Activated B cell treated with CpG ODN at 0.5 μM for 24 hours (primary cell): ENCODE data around the gene ANKRD31. TPM values are rescaled to one million over a fixed set of nuclear protein-coding genes. Genes with fewer than 3 reads are reported as not detected.

Experiments used
- ATAC-seq: fragments of 200-7000 bp; cut with Tn5 transposase; one replicate; pipeline ENCODE4 v1.10.0; 2021; ENCODE audit warnings: low read depth, mild to moderate bottlenecking, moderate library complexity
- CTCF ChIA-PET: fragments of 350-600 bp; sonication (Branson Sonifier 250); formaldehyde crosslinking; loops from one replicate; lab custom pipeline; 2021; ENCODE audit warnings: antibody characterized with exemption; lab: Charles Lee
- POLR2A ChIA-PET: fragments of 350-600 bp; sonication (Branson Sonifier 250); formaldehyde crosslinking; loops from one replicate; lab custom pipeline; 2021; ENCODE audit warnings: antibody characterized with exemption; lab: Charles Lee
- DNase-seq: peaks from one replicate; pipeline ENCODE4 v3.0.0; 2022
- H3K27ac Mint-ChIP-seq: one replicate; pipeline ENCODE4 v1.8.0; 2020; ENCODE audit warnings: mixed read lengths
- H3K27me3 Mint-ChIP-seq: one replicate; pipeline ENCODE4 v1.8.0; 2021; ENCODE audit warnings: mixed read lengths
- H3K36me3 Mint-ChIP-seq: one replicate; pipeline ENCODE4 v1.8.0; 2021; ENCODE audit warnings: low read depth, mixed read lengths
- H3K4me1 Mint-ChIP-seq: one replicate; pipeline ENCODE4 v1.8.0; 2021; ENCODE audit warnings: mixed read lengths
- H3K4me3 Mint-ChIP-seq: one replicate; pipeline ENCODE4 v1.8.0; 2020; ENCODE audit warnings: mild to moderate bottlenecking, mixed read lengths
- H3K9me3 Mint-ChIP-seq: one replicate; pipeline ENCODE4 v1.8.0; 2020; ENCODE audit warnings: mixed read lengths
- CTCF ChIP-seq: fragments of 200-600 bp; IDR thresholded peaks from one replicate; pipeline ENCODE4 v1.8.0; 2022; ENCODE audit warnings: antibody characterized with exemption, mild to moderate bottlenecking
- intact Hi-C: fragments of 100-400 bp; cut with micrococcal nuclease; formaldehyde crosslinking; loops from one replicate; pipeline ENCODE4 v1.15.1; 2024
- total RNA-seq: library from RNA; stranded (reverse); gene quantifications from 2 replicates; pipeline ENCODE4 v1.2.3, GENCODE V29; 2022

ANKRD31 gene
- total RNA-seq, 1 donor from 2014 or later: 0.13 TPM

DNA sequence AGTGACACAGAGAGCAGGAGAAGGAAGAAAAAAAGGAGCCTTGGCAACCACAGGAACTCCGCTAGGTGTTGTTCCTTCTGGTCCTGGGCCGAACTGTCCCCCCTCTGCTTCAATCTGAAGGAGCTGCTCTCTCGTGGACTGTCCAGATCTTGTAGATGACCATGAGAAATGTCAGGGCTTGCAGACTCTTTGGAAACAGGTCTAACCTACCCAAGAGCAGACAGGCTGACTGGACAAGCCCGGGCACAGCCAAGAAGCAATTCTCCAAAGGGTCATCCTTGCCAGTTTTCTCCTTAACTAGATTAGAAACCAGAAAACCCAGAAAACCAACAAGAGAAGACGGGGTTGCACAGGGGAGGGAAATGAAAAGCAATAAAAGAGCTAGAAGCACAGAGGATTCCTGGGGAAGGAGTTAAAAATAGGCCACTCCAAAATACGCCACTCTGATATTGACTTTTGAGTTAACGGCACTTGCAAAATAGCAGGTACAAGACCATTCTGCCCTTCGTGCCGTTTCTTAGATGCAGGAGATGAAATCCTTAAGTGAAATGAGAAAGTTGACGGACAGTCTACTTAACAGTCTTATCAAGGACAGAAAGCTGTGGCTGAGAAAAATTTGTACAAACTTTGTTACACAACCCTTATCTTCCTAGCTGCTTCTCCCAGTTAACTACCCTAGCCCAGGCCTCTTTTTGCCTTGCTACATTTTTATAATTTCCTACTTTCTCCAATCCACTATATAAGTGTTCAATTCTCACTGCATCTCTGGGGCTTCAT, 190.1 kb downstream of the ANKRD31 start:
- ChIA-PET POLR2A (no interaction called here), CTCF (interaction anchor here (0.5 kb wide), 1 partner anchor 1207 kb away, joined by 3 read pairs; no protein-coding TSS in a partner anchor)
- intact Hi-C loops: no loop called here
- H3K27ac Mint-ChIP-seq: no peak overlapping the region
- H3K9me3 Mint-ChIP-seq: no peaks in the 10 kb centered on the region
- no peak for ATAC-seq
- H3K4me3 Mint-ChIP-seq: no peak overlapping the region
- peaks cover under 1% of the 10 kb centered on the region for H3K4me1 Mint-ChIP-seq
- no peak for TF ChIP-seq CTCF
- DNase-seq: no peak
- no peaks in the 10 kb centered on the region for H3K36me3 Mint-ChIP-seq
- H3K27me3 Mint-ChIP-seq: peaks cover 36% of the 10 kb centered on the region

GRCh38 chr5:75045071-75045470, 191.6 kb downstream of the ANKRD31 start:
- TF ChIP-seq CTCF: no peak
- intact Hi-C loops: no loop called here
- ChIA-PET POLR2A (no interaction called here), CTCF (no interaction called here)
- Mint-ChIP-seq H3K9me3 (no peaks in the 10 kb centered on the region), H3K36me3 (no peaks in the 10 kb centered on the region), H3K27ac (no peak overlapping the region), H3K4me3 (no peak overlapping the region), H3K4me1 (no peaks in the 10 kb centered on the region), H3K27me3 (peaks cover 22% of the 10 kb centered on the region)
- DNase-seq (no peak), ATAC-seq (no peak)

GRCh38 chr5:75044406-75044805, 192.3 kb downstream of the ANKRD31 start:
- DNase-seq (no peak), ATAC-seq (no peak)
- CTCF ChIA-PET: no interaction called here
- no peak for TF ChIP-seq CTCF
- H3K4me3 Mint-ChIP-seq: no peak overlapping the region
- POLR2A ChIA-PET: no interaction called here
- no peaks in the 10 kb centered on the region for H3K9me3 Mint-ChIP-seq
- peaks cover 18% of the 10 kb centered on the region for H3K27me3 Mint-ChIP-seq
- no peaks in the 10 kb centered on the region for H3K4me1 Mint-ChIP-seq
- H3K27ac Mint-ChIP-seq: no peak overlapping the region
- H3K36me3 Mint-ChIP-seq: no peaks in the 10 kb centered on the region
- intact Hi-C loops: no loop called here

GRCh38 chr5:75043633-75044264, 192.9 kb downstream of the ANKRD31 start:
- H3K36me3 Mint-ChIP-seq: no peaks in the 10 kb centered on the region
- H3K4me3 Mint-ChIP-seq: no peak overlapping the region
- TF ChIP-seq CTCF: no peak
- H3K4me1 Mint-ChIP-seq: no peaks in the 10 kb centered on the region
- ChIA-PET CTCF (no interaction called here), POLR2A (no interaction called here)
- ATAC-seq (no peak), DNase-seq (no peak)
- H3K27me3 Mint-ChIP-seq: peaks cover 18% of the 10 kb centered on the region
- H3K9me3 Mint-ChIP-seq: no peaks in the 10 kb centered on the region
- intact Hi-C loops: no loop called here
- no peak overlapping the region for H3K27ac Mint-ChIP-seq

- ChIA-PET CTCF (no interaction called here), POLR2A (no interaction called here)
- Mint-ChIP-seq H3K9me3 (no peaks in the 10 kb centered on the region), H3K4me1 (no peaks in the 10 kb centered on the region), H3K4me3 (no peak overlapping the region), H3K27ac (no peak overlapping the region), H3K27me3 (peaks cover 17% of the 10 kb centered on the region), H3K36me3 (no peaks in the 10 kb centered on the region)
- intact Hi-C loops: no loop called here
- TF ChIP-seq CTCF: no peak
- ATAC-seq: no peak
- DNase-seq: no peak
Measured at GRCh38 chr5:75042522-75042921, 194.2 kb downstream of the ANKRD31 start.
